OCI-LY1 (cell line): ENCODE results near the gene DOCK1.

Experiments
- CTCF ChIP-seq: fragments of 200-600 bp; sonication (generic), shearing (Covaris generic); IDR thresholded peaks from 2 replicates; pipeline ENCODE4 v1.5.1; 2017; ENCODE audit warnings: mild to moderate bottlenecking, antibody characterized with exemption, low read length, moderate library complexity, mixed read lengths
- EZH2 ChIP-seq: fragments of 200-600 bp; sonication (generic), shearing (Covaris generic); IDR thresholded peaks from 2 replicates; pipeline ENCODE4 v1.8.0; 2017; ENCODE audit warnings: borderline replicate concordance, mixed run types, mild to moderate bottlenecking, antibody characterized with exemption, low read length, moderate library complexity, mixed read lengths

DNA sequence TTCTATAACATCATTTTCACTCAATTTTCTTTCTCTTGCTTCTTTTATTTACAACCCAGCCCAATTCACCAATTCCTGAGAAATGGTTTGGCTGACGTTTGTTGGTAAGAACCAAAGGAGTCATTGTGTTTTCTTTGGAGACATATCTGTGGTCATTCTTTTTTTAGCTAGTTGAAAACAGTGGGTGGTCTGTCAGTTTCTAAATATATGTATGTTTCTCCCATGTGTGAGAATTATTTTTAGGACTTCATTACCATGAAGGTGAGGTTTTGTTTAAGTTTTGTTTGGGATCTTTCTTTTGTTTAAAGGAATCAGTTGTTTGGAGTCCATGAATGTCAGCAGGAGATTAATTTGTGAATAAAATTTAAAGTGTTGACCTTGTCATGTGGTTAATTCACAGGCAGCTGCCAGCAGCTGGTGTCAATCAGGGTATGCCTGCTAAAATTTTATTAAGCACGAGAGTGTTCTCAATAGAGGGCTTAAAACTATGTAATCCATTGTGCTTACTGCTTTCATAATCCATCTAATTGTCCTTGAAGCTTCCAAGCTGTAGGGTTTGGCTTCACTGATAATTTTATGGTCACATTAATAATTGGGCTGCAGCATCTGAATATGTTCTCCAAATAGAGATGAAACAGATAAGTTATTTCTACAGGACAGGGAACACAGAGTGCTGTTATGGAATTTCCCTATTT is 252.4 kb downstream of the DOCK1 start:
- TF ChIP-seq CTCF: no peak
- no peak for TF ChIP-seq EZH2
